Activated T-helper 17 cell treated with anti-CD3 and anti-CD28 coated beads, Interleukin-2, amount 50 U/mL, for 72 hours (primary cell): Measurements from ENCODE around the gene TMEM106A. TPM values are rescaled to one million over a fixed set of nuclear protein-coding genes. Genes with fewer than 3 reads are reported as not detected.
"Not testable (repeated sequence)": the region's sequence is repeated elsewhere in the genome, so short reads cannot be mapped to it uniquely, and the experiment has no call there.

ENCODE experiments used
- ATAC-seq: fragments of 150-1000 bp; cut with Tn5 transposase; replicated peaks from 2 replicates; pipeline ENCODE4 v1.10.0; 2021; ENCODE audit warnings: mild to moderate bottlenecking, moderate library complexity
- H3K27ac Mint-ChIP-seq: one replicate; pipeline ENCODE4 v1.8.0; 2022; ENCODE audit warnings: mixed read lengths
- H3K27me3 Mint-ChIP-seq: one replicate; pipeline ENCODE4 v1.8.0; 2022; ENCODE audit warnings: mixed read lengths
- H3K36me3 Mint-ChIP-seq: one replicate; pipeline ENCODE4 v1.8.0; 2022; ENCODE audit warnings: low read depth, mild to moderate bottlenecking, mixed read lengths
- H3K4me1 Mint-ChIP-seq: one replicate; pipeline ENCODE4 v1.8.0; 2022; ENCODE audit warnings: mixed read lengths
- H3K4me3 Mint-ChIP-seq: one replicate; pipeline ENCODE4 v1.8.0; 2022; ENCODE audit warnings: mild to moderate bottlenecking, mixed read lengths
- H3K9me3 Mint-ChIP-seq: one replicate; pipeline ENCODE4 v1.8.0; 2022; ENCODE audit warnings: mixed read lengths
- total RNA-seq, 2 donors: library from RNA; stranded (reverse); gene quantifications; one replicate each; pipeline ENCODE4 v1.2.3, GENCODE V29; 2022

TMEM106A gene
- total RNA-seq, 2 donors from 2014 or later: 9.5 to 28.4 TPM

GRCh38 chr17:43200127-43200526 lies 11.5 kb upstream of the TMEM106A start:
- Mint-ChIP-seq H3K27ac (peak overlapping the region; percentile 83), H3K4me3 (no peak overlapping the region), H3K4me1 (peaks cover under 1% of the 10 kb centered on the region), H3K36me3 (peaks cover 97% of the 10 kb centered on the region), H3K9me3 (no peaks in the 10 kb centered on the region), H3K27me3 (no peaks in the 10 kb centered on the region)
- ATAC-seq: peak; percentile 26

- not testable (repeated sequence) for H3K9me3 Mint-ChIP-seq, ATAC-seq, H3K4me1 Mint-ChIP-seq, H3K27ac Mint-ChIP-seq, H3K4me3 Mint-ChIP-seq, H3K27me3 Mint-ChIP-seq
- peaks cover 97% of the 10 kb centered on the region for H3K36me3 Mint-ChIP-seq
These were observed 8.7 kb upstream of the TMEM106A start for GRCh38 chr17:43203013-43203412.

GRCh38 chr17:43210576-43210975 lies 1.1 kb upstream of the TMEM106A start:
- Mint-ChIP-seq H3K4me1 (peaks cover 15% of the 10 kb centered on the region), H3K36me3 (peaks cover 94% of the 10 kb centered on the region), H3K9me3 (no peaks in the 10 kb centered on the region), H3K4me3 (peak overlapping the region; percentile 97), H3K27ac (peak overlapping the region; percentile 96), H3K27me3 (no peaks in the 10 kb centered on the region)
- no peak for ATAC-seq

- Mint-ChIP-seq H3K4me3 (peak overlapping the region; percentile 97), H3K27me3 (no peaks in the 10 kb centered on the region), H3K9me3 (no peaks in the 10 kb centered on the region), H3K4me1 (peaks cover 18% of the 10 kb centered on the region), H3K36me3 (peaks cover 94% of the 10 kb centered on the region), H3K27ac (peak overlapping the region; percentile 96)
- no peak for ATAC-seq
These were observed 574 bp upstream of the TMEM106A start for GRCh38 chr17:43211123-43211479.

DNA sequence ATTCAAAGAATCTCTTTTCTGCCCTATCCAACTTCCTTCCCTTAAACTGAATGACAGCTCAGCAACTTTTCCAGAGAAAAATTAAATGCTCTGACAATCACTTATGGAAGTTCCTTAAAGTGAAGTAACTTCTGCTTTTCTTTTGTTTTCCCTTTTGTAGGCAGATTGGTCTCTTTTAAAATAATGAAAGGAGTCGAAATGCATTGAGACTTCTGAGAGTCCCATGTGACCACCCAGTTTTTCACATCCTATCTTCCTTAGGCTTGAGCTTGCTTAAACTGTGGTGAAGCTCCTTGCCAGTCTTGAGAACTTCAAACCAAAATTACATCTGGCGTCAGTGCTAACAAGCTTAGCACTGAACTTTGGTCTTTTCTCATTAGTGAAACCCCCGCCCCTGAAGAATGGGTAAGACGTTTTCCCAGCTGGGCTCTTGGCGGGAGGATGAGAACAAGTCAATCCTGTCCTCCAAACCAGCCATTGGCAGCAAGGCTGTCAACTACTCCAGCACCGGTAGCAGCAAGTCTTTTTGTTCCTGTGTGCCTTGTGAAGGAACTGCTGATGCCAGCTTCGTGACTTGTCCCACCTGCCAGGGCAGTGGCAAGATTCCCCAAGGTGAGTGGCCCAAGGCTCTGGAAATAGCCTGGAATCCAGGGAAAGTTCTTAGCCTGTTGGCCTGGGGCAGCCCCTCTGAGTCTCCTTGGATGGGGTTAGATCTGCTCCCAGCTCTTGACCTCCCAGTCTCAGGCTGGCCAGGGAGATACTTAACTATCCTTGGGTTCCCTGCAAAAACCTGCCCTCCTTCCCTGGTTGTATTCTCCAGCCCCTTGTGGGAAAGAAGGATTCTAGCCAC lies 1.2 kb downstream of the TMEM106A start:
- Mint-ChIP-seq H3K9me3 (no peaks in the 10 kb centered on the region), H3K27me3 (no peaks in the 10 kb centered on the region), H3K27ac (peak overlapping the region; percentile 96), H3K4me1 (peaks cover 21% of the 10 kb centered on the region), H3K4me3 (peak overlapping the region; percentile 97), H3K36me3 (peaks cover 91% of the 10 kb centered on the region)
- ATAC-seq: no peak

GRCh38 chr17:43213545-43213944 lies 1.9 kb downstream of the TMEM106A start:
- Mint-ChIP-seq H3K4me3 (peak overlapping the region; percentile 97), H3K36me3 (peaks cover 88% of the 10 kb centered on the region), H3K9me3 (no peaks in the 10 kb centered on the region), H3K27me3 (no peaks in the 10 kb centered on the region), H3K27ac (peak overlapping the region; percentile 96), H3K4me1 (peaks cover 24% of the 10 kb centered on the region)
- no peak for ATAC-seq

DNA sequence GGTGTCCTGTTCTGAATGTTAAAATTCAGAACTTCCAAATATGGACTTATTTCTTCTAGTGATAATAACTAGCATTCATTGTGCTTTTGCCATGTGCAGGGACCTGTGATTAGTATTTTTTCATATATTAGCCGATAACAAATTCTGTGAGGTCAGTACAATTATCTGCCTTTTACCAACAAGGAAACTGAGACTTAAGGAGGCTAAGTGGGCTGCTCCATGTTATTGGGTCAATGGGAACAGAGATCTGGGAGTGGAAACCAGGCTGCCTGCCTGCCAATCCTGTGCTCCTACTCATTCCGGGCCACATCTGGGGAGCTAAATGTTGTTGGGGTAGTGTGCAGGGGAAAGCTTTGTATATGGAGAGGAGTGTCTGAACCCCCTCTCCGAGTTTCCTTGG lies 3.7 kb downstream of the TMEM106A start:
- H3K4me3 Mint-ChIP-seq: no peak overlapping the region
- H3K27me3 Mint-ChIP-seq: no peaks in the 10 kb centered on the region
- peaks cover 24% of the 10 kb centered on the region for H3K4me1 Mint-ChIP-seq
- peaks cover 79% of the 10 kb centered on the region for H3K36me3 Mint-ChIP-seq
- H3K9me3 Mint-ChIP-seq: no peaks in the 10 kb centered on the region
- H3K27ac Mint-ChIP-seq: no peak overlapping the region
- no peak for ATAC-seq

GRCh38 chr17:43216369-43216761 lies 4.7 kb downstream of the TMEM106A start:
- H3K27me3 Mint-ChIP-seq: no peaks in the 10 kb centered on the region
- H3K4me1 Mint-ChIP-seq: peaks cover 18% of the 10 kb centered on the region
- no peak for ATAC-seq
- no peak overlapping the region for H3K4me3 Mint-ChIP-seq
- H3K27ac Mint-ChIP-seq: peak overlapping the region; percentile 9
- H3K36me3 Mint-ChIP-seq: peaks cover 68% of the 10 kb centered on the region
- H3K9me3 Mint-ChIP-seq: no peaks in the 10 kb centered on the region

DNA sequence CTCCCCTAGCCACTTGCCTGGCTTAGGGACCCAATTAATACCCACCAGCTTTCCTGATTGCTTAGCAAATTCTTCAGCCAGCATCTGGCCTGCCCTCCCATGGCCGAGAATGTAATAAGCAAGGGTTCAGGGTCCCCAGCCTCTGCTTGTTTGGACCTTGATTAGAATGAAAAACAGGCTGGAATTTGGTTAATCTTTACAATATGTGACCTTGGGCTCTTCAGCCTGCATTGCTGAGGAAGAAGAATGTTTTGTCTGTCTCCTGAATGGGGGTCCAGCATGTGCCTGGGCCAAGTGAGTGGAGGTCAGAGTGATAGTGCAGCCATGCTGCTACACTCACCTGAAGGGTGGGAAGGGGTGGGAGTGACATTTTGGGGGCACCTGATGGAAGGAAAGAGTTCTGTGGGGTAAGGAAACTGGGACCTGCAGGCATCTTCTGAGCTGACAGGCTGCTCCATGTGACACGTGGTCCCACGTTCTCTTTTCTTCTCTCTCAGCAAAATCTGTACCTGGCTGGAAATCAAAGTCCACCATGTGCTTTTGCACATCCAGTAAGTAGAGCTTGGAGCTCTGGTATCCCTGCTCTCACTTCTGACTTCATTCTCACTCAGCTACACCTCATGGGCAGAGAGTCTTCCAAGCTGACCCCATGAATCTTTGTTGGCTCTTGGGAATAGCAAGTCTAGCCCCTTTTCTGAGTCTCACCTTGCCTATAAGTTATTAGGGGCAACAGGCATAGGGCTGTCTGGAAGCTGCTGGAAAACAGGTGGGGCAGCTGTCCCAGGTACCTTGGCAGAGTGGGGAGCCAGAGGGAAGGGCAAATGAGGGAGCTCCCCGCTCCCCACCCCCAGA lies 5.3 kb downstream of the TMEM106A start:
- peaks cover 18% of the 10 kb centered on the region for H3K4me1 Mint-ChIP-seq
- no peaks in the 10 kb centered on the region for H3K9me3 Mint-ChIP-seq
- ATAC-seq: no peak
- H3K4me3 Mint-ChIP-seq: no peak overlapping the region
- peak overlapping the region; percentile 87 for H3K27ac Mint-ChIP-seq
- no peaks in the 10 kb centered on the region for H3K27me3 Mint-ChIP-seq
- H3K36me3 Mint-ChIP-seq: peaks cover 64% of the 10 kb centered on the region

DNA sequence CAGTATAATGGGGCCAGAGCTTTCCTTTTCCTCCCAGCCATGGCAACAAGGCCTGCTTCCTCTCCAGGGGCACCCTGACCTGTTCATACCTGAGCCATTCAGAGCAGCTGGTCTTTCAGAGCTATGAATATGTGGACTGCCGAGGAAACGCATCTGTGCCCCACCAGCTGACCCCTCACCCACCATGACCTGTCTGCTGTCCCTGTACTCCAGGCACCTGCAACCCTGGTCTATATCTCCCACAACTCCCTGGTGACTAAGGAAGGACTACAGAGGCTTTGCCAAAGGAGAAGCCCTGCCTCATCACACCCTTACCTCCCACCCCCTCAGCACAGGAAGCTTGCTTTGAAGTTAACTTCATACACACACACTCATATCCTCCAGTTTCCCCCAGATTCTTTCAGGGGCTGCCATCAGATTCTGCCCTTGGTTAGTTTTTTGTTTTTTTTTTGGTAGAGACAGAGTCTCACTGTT lies 6.0 kb downstream of the TMEM106A start:
- peak overlapping the region; percentile 87 for H3K27ac Mint-ChIP-seq
- H3K4me3 Mint-ChIP-seq: no peak overlapping the region
- no peaks in the 10 kb centered on the region for H3K27me3 Mint-ChIP-seq
- peaks cover 14% of the 10 kb centered on the region for H3K4me1 Mint-ChIP-seq
- peak; percentile 85 for ATAC-seq
- H3K9me3 Mint-ChIP-seq: no peaks in the 10 kb centered on the region
- peaks cover 58% of the 10 kb centered on the region for H3K36me3 Mint-ChIP-seq

GRCh38 chr17:43219001-43219400 lies 7.3 kb downstream of the TMEM106A start:
- no peak for ATAC-seq
- H3K9me3 Mint-ChIP-seq: no peaks in the 10 kb centered on the region
- H3K4me3 Mint-ChIP-seq: no peak overlapping the region
- H3K27me3 Mint-ChIP-seq: no peaks in the 10 kb centered on the region
- peak overlapping the region; percentile 87 for H3K27ac Mint-ChIP-seq
- peaks cover 50% of the 10 kb centered on the region for H3K36me3 Mint-ChIP-seq
- H3K4me1 Mint-ChIP-seq: peaks cover 10% of the 10 kb centered on the region

GRCh38 chr17:43219746-43220380 lies 8.2 kb downstream of the TMEM106A start:
- peak overlapping the region; percentile 87 for H3K27ac Mint-ChIP-seq
- H3K36me3 Mint-ChIP-seq: peaks cover 50% of the 10 kb centered on the region
- H3K4me3 Mint-ChIP-seq: no peak overlapping the region
- H3K4me1 Mint-ChIP-seq: peaks cover 10% of the 10 kb centered on the region
- no peak for ATAC-seq
- no peaks in the 10 kb centered on the region for H3K27me3 Mint-ChIP-seq
- no peaks in the 10 kb centered on the region for H3K9me3 Mint-ChIP-seq

GRCh38 chr17:43220511-43221125 lies 8.9 kb downstream of the TMEM106A start:
- Mint-ChIP-seq H3K9me3 (no peaks in the 10 kb centered on the region), H3K4me1 (peaks cover 8% of the 10 kb centered on the region), H3K36me3 (peaks cover 45% of the 10 kb centered on the region), H3K27ac (no peak overlapping the region), H3K4me3 (no peak overlapping the region), H3K27me3 (no peaks in the 10 kb centered on the region)
- ATAC-seq: no peak

DNA sequence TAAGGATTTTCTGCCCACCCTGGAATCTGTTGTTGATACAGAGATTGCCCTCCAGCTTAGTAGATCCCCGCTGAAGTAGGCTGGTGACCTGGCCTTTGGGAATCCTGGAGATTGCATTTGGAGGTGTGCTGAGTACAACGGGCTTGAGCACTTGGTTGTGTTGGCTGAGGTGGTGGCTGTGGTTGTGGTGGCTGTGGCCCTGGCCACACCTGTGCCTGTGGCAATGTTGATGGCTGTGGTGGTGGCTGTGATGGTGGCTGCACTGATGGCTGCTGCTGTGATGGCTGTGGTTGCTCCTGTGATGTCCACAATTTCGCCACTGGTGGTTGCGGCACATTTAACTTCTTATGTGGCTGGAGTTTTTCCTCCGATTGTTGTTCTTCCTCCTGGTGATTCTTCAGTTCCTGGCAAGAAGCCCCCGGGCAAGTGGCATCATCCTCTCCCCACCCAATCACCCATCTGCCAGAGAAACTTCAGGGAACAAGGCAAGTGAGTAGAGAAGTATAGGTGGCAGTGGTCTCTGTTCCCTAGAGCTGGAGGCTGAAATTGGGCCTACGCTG lies 12.6 kb downstream of the TMEM106A start:
- ATAC-seq: no peak
- no peak overlapping the region for H3K27ac Mint-ChIP-seq
- H3K4me1 Mint-ChIP-seq: no peaks in the 10 kb centered on the region
- H3K4me3 Mint-ChIP-seq: no peak overlapping the region
- H3K9me3 Mint-ChIP-seq: no peaks in the 10 kb centered on the region
- no peaks in the 10 kb centered on the region for H3K27me3 Mint-ChIP-seq
- H3K36me3 Mint-ChIP-seq: peaks cover 23% of the 10 kb centered on the region
